Measurements from ENCODE around the gene TIAM2.

TIAM2 gene

GRCh38 chr6:155038104-155038503, 43.0 kb downstream of the TIAM2 start:
- no peaks in the 10 kb centered on the region for H3K27me3 ChIP-seq
- H3K36me3 ChIP-seq, result no peaks in the 10 kb centered on the region
- H3K9me3 ChIP-seq, result no peaks in the 10 kb centered on the region
- H3K4me1 ChIP-seq (ENCODE audit: control insufficient read depth in 1 of 2, insufficient read depth in 1 of 2, low read depth in 1 of 2, low read length in 1 of 2), result no peaks in the 10 kb centered on the region
- no peak for TF ChIP-seq CTCF (IDR thresholded peaks at IDR 0.05)
- no peak overlapping the region for H3K4me3 ChIP-seq (ENCODE audit: low read depth in 1 of 2, low read length in 1 of 2)
- no peak overlapping the region for H3K27ac ChIP-seq

- TF ChIP-seq CTCF (IDR thresholded peaks at IDR 0.05), result no peak
- Histone ChIP-seq H3K27ac (no peak overlapping the region), H3K36me3 (no peaks in the 10 kb centered on the region), H3K27me3 (no peaks in the 10 kb centered on the region), H3K4me1 (ENCODE audit: control insufficient read depth in 1 of 2, insufficient read depth in 1 of 2, low read depth in 1 of 2, low read length in 1 of 2) (no peaks in the 10 kb centered on the region), H3K9me3 (no peaks in the 10 kb centered on the region), H3K4me3 (ENCODE audit: low read depth in 1 of 2, low read length in 1 of 2) (no peak overlapping the region)
These were observed 43.4 kb downstream of the TIAM2 start for GRCh38 chr6:155038527-155038926.

DNA sequence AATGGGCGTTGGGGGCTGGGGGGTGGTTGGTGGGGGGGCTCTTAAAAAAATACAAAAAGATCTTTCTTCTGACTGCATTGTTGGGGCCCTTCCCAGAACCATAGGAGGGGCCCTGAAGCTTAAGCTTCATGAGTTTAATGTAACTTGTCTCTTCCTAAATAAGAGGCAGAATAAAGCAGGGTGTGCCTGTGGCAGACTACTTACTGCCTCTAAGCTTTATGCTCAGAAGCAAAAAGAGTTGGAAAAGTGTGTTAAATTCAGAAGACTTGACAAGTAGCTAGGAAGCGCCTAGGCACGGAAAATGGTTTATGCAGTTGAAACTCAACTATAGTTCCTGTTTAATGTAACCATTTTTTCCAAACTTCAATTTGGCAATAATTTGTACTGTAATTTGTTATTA, 44.5 kb downstream of the TIAM2 start:
- Histone ChIP-seq H3K4me1 (ENCODE audit: control insufficient read depth in 1 of 2, insufficient read depth in 1 of 2, low read depth in 1 of 2, low read length in 1 of 2) (no peaks in the 10 kb centered on the region), H3K9me3 (no peaks in the 10 kb centered on the region), H3K27ac (no peak overlapping the region), H3K27me3 (no peaks in the 10 kb centered on the region), H3K4me3 (ENCODE audit: low read depth in 1 of 2, low read length in 1 of 2) (no peak overlapping the region), H3K36me3 (no peaks in the 10 kb centered on the region)
- TF ChIP-seq CTCF (IDR thresholded peaks at IDR 0.05), result no peak

GRCh38 chr6:155040154-155040553, 45.0 kb downstream of the TIAM2 start:
- H3K27ac ChIP-seq, result no peak overlapping the region
- H3K4me1 ChIP-seq (ENCODE audit: control insufficient read depth in 1 of 2, insufficient read depth in 1 of 2, low read depth in 1 of 2, low read length in 1 of 2), result no peaks in the 10 kb centered on the region
- no peaks in the 10 kb centered on the region for H3K9me3 ChIP-seq
- TF ChIP-seq CTCF (IDR thresholded peaks at IDR 0.05), result no peak
- H3K4me3 ChIP-seq (ENCODE audit: low read depth in 1 of 2, low read length in 1 of 2), result no peak overlapping the region
- no peaks in the 10 kb centered on the region for H3K36me3 ChIP-seq
- H3K27me3 ChIP-seq, result no peaks in the 10 kb centered on the region

- H3K27me3 ChIP-seq, result no peaks in the 10 kb centered on the region
- H3K4me3 ChIP-seq (ENCODE audit: low read depth in 1 of 2, low read length in 1 of 2), result no peak overlapping the region
- TF ChIP-seq CTCF (IDR thresholded peaks at IDR 0.05), result no peak
These were observed 46.0 kb downstream of the TIAM2 start for GRCh38 chr6:155040901-155041650.

More at GRCh38 chr6:155040901-155041650, 46.0 kb downstream of the TIAM2 start:
- H3K4me1 ChIP-seq (ENCODE audit: control insufficient read depth in 1 of 2, insufficient read depth in 1 of 2, low read depth in 1 of 2, low read length in 1 of 2), result no peaks in the 10 kb centered on the region
- no peaks in the 10 kb centered on the region for H3K36me3 ChIP-seq
- no peaks in the 10 kb centered on the region for H3K9me3 ChIP-seq
- H3K27ac ChIP-seq, result no peak overlapping the region

Measured in neutrophil (primary cell).